Measurements from ENCODE around the gene CLEC16A.

Gene CLEC16A

DNA sequence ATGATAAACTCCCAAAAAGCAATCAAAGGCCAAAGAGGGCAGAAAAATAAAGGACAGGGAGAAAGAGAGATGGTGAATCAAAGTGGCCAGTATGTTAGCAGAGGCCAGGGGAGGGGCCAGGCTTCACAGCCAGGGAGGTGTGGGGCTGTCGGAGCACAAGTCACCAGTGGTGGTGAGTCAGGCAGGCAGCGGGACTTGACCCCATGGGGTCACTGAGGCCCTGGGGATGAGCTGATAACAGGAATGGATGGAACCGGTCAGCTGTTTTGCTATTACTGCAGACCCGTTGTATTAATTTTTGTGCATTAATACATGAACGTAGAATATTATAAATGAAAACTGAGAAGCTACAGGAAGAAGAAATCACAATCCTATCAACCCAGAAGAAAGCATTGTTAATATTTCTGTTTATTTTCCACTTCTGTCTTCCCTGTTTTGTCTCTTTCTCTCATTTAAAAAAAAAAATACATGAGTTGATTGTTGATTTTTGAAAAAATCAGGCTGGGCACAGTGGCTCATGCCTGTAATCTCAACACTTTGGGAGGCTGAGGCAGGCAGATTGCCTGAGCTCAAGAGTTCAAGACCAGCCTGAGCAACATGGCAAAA, 204.8 kb downstream of the CLEC16A start:
- no peak for DNase-seq

DNA sequence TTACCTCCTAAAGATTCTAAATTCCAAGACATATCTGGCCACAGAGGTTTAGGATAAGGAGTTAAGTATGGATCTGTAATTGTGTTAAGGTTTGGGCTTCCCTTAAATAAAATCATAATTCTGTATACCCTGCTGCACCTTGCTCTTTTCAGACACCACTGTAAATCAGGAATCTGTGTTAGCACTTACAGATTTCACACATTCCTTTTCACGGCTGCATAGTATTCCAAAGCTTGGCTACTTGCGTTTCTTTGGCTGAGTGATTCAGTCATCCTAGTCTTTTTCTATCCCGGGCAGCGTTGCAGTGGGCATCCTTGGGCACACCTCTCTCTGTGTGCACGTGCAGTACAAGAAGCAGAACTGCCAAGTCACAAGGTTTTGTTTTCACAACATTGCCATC, 205.8 kb downstream of the CLEC16A start:
- DNase-seq: no peak

DNA sequence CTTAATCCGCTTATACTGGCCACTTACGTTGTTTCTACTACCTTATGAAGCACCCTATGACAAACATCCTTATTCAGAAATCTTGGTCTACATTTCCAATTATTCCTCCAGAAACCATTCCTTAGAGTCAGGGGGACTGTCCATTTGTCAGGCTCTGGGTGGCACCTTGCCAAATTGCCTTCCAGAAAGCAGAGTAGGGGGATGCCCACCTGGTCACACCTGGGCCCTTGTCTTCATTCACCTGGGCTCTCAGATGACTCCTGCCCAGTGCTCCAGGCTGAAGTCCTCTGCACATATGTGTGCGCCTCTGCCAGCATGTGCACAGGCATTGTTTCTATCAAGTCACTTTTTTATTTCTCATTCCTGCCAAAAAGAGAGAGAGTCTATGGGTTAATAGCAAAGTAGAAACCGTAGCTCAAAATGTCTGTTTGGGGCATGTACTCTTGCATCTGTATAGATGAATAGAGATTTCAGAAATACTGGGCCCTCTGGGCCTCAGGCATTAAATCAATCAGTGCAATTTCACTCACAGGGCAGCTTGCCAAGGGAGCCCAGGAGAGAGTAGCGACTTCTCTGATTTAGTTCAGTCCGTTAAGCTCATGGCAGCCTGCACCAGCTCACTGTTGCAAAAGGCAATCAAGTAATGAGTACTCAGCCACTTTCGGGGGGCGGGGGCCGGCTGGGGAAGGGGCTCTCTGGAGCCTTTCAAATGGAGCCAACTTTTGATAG, 207.0 kb downstream of the CLEC16A start:
- DNase-seq: peak; percentile 2

DNA sequence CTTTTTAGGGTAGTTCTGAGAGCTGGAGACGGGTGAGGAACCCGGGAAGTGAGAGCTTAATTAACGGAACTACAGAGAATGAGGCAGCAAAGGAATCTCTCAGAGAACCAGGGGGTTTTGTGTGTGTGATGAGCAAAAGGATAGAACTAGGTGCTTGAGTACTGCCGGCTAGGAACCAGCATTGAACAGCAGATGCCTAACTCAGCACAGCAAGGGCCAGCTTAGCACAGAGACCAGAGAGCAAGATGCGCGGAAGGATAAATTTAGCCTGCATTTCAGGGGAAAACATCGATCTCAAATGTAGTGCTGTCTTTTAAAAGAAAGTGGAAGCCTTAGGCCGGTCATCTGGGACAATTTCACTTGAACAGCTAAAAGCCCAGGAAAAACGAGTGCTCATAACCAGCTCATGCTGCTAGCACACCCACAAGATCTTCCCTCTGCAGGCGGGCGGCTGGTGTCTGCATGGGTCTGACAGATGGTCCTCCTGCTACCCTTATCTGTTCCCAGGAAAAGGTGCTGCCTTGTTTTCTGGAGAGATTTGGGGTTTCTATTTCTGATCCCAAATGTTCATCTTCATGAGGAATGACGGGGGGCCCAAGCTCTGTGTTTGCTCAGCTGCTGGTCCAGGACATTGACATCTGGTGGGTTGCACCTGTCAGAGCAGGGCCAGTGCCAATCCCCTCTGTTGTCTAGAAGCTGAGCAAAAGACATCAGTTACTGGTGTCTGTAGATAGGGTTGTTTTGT, 207.7 kb downstream of the CLEC16A start:
- DNase-seq: no peak

DNA sequence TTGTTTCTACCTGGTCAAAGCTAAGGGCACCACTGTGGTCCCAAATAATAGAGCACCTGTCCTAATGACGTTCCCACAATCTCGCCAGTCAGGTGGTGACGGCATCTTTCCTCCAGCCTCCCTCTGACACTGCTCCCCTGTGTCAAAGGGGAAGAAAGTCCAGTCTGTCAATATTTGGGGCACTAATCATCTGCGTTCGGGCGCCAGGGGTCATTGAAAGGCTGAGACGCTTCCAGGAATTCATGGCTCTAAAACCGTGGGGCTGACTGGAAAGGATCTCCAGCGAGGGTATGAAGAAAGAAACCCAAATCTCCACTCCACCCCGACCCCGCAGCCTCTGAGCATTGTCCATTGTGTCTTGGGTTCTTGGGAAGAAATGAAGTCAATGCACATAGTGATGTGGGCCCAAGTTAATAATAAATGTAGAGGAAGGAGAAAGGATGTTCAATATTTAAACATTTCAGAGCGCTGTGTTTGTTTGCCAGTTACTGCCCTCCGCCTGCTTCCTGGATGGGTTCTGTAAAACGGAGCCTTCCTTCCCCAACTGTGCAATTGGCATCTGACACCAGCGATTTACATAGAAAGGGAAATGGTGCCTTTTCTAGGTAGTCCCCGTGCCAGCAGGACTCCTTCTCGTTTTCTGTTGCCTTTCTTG, 208.4 kb downstream of the CLEC16A start:
- no peak for DNase-seq

DNA sequence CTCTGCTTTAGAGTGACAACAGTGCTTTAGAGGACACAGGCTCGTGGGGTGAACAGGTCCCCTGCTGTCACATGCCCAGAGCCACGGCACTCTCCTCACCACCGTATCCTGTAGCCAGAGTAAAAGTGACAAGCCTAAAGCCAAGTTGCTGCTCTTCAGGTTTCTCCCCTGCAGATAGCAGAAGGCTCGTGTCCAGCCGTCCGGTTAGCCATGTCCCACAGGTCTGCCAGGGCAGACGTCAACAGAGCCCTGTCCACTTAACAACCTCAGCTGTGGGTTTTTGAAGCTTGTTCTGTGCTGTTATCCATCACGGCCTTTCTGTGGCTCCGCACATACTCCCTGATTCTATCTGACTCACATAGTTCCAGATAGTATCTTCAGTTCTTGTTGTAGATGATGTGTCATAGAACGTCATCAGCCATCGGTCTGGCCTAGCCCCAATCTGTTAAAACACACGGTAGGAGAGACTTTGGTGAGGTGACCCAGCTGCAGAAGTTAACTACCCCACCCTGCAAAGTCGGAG, 211.0 kb downstream of the CLEC16A start:
- no peak for DNase-seq

DNA sequence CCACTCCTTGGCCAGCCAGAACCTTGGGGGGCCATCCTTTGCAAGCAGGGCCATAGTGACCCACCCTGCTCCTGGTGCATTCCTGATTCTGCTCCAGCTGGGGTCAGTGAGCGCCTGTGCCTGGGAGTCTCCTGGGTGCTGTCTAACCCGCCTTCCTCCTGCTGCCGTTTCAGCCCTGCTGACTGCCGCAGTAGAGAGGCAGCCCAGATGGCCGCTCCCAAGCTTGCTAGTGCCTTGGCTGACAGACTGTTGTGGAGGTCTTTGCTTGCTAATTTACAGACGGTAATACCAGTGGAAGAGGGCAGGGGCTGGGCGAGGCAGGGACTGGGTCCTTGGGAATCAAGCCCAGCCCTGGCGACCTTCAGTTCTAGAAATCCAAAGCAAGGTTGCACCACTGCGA, 212.0 kb downstream of the CLEC16A start:
- DNase-seq: no peak

DNA sequence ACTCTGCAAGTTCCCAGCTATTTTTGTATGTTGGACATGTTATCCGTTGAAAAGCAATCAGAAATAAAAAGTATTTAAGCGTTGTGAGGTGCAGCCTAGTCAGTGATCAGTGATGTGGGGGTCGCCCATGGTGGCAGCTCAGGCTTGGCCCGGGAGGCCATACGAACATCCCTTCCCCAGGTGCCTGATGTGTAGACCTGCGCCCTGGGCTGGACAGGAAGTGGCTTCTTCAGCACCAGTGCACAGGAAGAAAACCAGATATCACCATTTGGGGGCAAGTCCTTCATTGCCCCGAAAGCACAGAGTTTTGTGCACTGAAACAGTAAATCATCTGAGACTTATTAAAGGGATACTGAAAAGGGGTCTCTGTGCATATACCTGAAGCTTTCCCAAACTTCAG, 212.8 kb downstream of the CLEC16A start:
- no peak for DNase-seq

DNA sequence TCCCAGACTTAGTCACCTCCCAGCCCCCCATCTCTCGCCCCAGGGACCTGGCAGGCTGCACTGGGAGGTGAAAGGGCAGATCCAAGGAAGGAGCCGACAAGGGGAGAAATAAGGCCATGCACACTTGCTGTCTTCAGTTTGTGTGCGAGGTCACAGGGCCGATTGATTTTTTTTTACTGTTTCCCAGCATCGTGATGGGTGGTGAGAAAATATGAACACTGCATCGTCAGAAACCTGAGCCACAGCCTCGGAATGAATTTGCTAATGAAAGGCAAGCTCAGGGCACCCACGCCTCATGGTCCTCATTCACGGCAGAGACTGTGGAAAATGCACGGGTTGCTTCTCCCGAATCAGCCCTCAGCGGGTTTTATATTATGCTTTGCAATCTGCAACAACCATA, 213.7 kb downstream of the CLEC16A start:
- no peak for DNase-seq

DNA sequence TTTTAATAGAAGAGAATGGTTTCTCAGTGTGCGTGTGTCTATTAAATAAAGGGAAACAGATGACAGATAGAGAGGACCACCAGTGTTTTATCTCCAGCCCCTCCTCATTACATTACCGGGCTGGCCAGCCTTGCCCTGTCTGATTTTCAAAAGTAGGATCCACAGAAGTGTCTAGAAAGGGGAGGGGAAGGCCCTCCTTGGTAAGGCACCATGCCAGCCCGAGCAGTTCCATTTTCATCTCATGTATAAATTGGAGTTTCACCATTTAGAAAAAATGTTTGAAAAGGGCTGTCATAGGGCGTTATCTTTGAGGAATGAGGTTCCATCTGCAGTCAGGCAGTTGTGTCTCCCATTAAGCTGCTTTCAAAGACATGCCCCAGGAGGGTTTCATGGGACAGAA, 214.9 kb downstream of the CLEC16A start:
- no peak for DNase-seq

DNA sequence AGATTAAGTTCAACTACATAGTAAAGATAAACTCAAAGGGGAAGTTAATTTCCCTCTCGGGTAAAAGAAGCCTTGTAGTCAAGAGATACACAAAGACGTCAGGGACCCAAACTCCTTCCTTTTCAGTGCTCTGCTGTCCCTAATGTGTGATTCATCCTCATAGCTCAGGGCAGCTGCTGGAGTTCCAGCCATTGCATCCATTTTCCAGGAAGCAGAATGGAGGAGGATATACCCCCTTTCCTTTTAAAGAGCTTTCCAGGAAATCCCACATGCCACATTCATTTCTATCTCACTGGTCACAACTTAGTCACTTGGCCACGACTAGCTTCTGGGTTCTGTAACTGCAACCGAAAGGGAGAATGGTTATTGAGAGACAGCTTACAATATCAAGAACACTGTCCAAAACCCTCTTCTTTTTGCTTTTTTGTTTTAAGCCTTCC, 216.3 kb downstream of the CLEC16A start:
- DNase-seq: no peak

DNA sequence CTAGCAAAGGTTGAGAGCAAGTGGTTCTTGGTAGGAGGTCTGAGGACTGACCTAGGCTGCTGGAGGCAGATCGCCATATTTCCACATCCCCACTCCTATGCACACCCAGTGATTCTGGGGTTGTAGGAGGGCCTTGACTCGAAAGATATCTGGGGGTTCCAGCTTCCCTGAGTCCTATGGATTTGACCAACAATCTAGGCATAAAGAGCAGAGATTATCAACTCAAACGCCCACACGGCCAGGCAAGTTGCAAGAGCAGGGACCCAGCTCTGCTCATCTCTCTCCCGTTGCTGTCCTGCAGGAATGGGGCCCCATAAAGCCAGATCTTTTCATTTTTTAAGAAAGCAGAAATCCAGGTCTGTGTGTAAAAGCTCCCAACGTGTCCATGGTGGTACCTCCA, 217.1 kb downstream of the CLEC16A start:
- no peak for DNase-seq

DNA sequence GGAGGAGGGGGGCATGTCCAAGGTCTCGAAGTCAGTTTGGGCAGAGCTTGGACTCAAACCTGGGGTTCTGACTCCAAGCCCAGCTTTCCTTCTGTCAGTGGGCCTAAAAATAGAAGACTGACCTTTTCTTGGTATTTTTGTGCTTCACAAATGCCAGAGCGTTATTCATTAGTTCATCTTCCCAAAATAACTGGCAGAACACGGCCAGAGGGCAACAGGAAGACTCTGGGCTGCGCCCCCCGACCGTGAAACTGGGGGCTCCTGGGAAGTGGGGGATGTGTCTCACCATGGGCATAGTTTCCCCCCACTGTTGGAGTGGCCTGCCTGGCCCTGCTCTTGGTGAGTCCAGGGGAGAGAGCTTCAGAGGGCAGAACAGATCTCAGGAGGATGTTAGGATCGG, 217.6 kb downstream of the CLEC16A start:
- DNase-seq: no peak

DNA sequence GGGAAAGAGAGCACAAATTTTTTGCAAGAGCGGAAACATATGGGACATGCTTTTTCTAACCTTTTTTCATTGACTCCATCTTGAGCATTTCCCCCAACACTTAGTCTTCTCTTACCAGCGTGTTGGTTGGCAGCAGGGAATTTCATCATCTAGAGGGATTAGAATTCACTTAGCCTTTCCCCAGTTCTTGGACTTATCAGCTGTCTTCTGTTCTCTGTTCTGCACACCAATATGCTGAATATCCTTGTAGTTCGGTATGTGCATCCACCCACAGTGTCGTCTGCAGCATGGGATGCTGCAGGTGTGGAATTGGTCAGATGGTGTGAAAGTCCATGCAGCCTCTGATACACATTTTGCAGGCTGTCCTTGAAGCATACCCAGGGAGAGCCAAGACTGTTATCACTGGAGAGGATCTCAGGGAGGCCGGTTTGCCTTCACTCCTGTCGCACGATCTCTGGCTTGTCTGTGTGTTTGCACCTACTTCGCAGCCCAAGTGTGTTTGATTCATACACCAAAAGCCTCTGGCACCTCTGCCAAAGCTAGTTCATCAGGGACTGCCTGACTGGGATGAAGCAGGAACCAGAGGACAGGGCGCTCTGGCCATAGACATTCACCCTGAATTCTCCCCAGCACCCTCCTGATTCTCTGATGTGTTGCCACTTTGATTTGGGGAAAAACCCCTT, 218.4 kb downstream of the CLEC16A start:
- no peak for DNase-seq

DNA sequence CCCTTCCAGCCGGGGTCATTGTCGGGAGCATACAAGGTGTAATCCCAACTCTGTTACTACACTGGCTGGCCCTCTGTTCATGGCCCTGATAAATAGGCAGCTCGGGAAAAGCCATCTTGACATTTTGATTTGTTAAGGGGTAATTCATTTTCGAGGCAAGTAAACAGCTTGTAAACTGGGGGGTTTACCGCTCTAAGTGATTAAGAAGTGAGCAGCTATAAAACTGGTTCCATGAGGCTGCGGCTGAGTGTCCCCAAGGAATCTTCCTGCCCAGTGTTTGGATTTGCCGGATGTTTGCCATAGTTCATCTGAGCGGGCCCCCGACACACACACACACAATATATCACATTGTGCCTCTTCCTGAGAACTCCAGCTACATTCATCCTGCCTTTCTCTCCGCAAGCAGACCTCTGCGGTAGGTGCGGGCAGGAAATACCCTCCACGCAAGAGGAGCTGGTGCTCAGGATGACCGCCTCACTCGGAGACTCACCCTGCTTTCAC, 219.4 kb downstream of the CLEC16A start:
- DNase-seq: no peak

DNA sequence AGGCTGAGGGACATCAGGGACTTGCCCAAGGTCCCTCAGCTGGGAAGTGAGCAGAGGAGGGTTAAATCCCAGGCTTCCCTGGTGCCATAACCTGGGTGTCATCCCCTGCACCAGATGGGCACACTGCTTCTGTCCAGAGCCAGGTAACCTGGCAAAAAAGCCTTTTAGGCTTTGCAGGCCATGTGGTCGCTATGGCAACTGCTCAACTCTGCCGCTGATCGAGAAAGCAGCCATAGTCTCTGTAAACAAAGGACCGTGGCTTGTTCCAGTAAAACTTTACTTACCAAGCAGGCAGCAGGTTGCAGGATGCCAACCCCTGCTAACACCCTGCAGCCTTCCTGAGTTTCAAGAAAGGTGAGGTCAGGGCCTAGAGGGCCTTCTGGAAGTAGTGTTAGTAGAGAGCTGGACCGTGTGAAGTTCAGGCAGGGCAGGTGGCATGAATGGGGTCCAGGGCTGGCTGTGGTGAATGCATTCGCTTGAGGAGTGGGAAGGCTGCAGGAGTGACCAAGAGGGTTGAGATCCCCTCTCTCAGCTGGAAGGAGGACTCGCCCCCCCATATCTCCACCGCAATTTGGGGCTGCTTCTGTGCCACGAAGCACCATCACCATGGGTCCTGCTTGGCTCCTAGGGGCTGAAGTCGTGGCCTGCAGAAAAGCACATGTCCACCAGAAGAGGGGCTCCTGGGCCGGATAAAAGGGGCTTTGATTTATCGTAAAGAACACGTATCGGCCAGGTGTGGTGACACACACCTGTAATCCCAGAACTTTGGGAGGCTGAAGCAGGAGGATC, 220.3 kb downstream of the CLEC16A start:
- no peak for DNase-seq

DNA sequence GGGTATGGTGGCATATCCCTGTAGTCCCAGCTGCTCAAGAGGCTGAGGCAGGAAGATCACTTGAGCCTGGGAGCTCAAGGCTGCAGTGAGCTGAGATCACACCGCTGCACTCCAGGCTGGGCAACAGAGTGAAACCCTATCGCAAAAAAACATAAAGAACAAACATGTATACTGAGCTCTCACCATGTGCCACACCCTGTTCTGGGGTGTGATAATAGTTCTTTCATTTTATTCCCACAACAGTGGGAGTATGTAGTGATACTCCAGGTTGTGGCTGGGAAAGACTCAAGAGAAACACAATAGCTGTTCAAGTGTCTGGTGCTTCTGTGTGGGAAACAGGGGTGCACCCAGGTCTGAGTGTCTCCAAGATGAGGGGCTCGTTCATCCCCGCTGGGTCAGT, 221.0 kb downstream of the CLEC16A start:
- DNase-seq: no peak

DNA sequence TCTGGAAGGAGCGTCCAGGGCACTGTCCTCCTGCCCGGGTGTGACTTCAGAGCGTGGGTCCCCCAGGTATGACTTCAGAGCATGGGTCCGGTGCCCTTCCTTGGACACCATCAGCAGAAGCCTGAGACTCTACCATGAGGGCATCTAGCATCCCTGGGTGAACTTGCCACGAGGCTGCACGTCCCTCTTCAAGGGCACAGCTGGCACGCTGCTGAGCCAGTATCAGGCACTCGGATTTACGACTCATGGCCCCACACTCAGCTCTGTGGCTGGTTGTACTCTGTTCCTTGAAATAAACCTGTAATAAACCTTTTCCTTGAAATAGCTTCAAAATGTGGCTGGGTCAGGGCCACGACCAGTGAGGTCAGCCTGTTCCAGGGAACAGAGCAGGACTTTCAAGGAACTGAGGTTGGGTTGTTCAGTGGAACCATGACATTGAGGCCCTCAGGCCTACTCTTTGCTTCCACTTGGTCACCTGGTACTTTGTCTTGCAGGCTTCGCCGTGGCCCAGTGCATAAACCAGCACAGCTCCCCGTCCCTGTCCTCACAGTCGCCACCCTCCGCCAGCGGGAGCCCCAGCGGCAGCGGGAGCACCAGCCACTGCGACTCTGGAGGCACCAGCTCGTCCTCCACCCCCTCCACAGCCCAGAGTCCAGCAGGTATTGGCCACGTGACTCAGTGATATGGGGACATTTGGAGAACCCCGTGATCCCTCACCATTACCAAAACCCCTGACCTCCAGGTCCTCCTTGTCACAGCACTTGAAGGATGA, 221.7 kb downstream of the CLEC16A start:
- no peak for DNase-seq

DNA sequence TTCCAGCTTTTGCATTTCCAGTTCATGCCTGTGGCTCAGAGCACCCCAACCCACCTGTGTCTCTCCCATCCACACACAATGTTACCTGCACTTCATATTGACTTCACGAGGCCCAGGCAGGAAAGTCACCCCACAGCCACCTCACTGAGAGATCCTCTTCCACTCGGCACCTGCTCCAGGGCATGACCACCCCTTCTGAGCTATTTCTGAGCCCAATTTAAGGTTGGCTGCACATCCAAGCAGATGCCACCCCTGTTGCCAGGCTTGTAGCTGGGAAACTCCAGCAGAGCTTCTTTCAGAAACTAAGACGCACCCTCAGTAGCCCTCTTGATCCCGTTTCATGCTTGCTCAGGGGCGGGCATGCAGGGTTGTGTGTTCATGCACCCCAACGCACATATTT, 223.2 kb downstream of the CLEC16A start:
- no peak for DNase-seq

DNA sequence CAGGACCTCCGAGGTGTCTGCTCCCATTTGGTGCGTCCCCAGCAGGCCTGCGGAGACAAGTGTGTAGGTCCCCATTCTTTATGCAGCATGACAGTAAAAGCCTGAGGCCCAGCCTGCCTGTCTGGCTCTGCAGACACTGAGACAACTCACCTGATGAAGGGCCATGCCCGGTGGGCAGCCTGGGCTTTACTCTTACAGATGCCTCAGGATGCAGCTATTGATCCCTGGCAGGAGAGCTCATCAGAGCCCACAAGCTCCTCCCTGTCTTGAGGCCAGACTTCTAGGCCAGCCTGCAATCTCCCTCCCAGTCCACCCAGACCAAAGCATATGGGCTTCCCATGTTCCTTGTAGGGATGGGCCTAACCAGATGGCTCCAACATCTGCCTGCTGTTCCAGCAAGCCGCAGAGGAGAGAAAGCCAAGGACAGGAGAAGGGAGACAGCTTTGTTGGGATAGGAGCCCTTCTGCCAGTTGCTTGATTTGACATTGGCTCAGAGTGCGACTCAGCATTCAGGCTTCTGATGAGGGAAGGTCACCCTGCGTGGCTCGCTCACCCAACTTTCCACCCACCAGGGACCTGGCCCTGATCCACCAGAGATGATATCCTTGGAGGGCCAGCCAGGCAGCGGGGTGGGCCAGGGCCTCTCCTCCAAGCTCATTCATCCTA, 224.2 kb downstream of the CLEC16A start:
- DNase-seq: no peak

Data from CD4-positive, alpha-beta T cell treated with Interleukin-15 for 1 hour (primary cell).